ENCODE results near the gene PSMD2.

- TF ChIP-seq ZNF384 (IDR thresholded peaks at IDR 0.05; ENCODE audit: borderline replicate concordance, low read depth, low read length) (no peak), YY1 (IDR thresholded peaks at IDR 0.05; ENCODE audit: low read depth, low read length) (peak; percentile 88; the same call in 1 of the 2 replicates)
These were observed 15.3 kb downstream of the PSMD2 start, which contains the start of gene EIF4G1 for GRCh38 chr3:184314363-184314699.

Data from GM12878 (cell line).